ENCODE data around the gene SPTLC2.

Gene SPTLC2

GRCh38 chr14:77622366-77622961 is 6.0 kb upstream of the SPTLC2 start:
- no peak for DNase-seq

GRCh38 chr14:77620222-77620870 is 3.9 kb upstream of the SPTLC2 start:
- no peak for DNase-seq

- no peak for DNase-seq
Observed at GRCh38 chr14:77618381-77618970, 2.0 kb upstream of the SPTLC2 start.

- DNase-seq: no peak
Observed at GRCh38 chr14:77616133-77616453, 344 bp downstream of the SPTLC2 start.

- DNase-seq: no peak
Observed at GRCh38 chr14:77615361-77616132, 890 bp downstream of the SPTLC2 start.

- DNase-seq: no peak
Observed at GRCh38 chr14:77613201-77613600, 3.2 kb downstream of the SPTLC2 start.

- no peak for DNase-seq
Observed at GRCh38 chr14:77612011-77612620, 4.3 kb downstream of the SPTLC2 start.

GRCh38 chr14:77610553-77610952 is 5.9 kb downstream of the SPTLC2 start:
- DNase-seq: no peak

- DNase-seq: no peak
Observed at GRCh38 chr14:77609922-77610321, 6.5 kb downstream of the SPTLC2 start.

- DNase-seq: peak in 1 of 2 donors; percentile 13
Observed at GRCh38 chr14:77607741-77608302, 8.6 kb downstream of the SPTLC2 start.

- no peak for DNase-seq
Observed at GRCh38 chr14:77605392-77605972, 11.0 kb downstream of the SPTLC2 start.

GRCh38 chr14:77603654-77604255 is 12.7 kb downstream of the SPTLC2 start:
- DNase-seq: peak in 1 of 2 donors; percentile 32

- DNase-seq: no peak
Observed at GRCh38 chr14:77603031-77603430, 13.4 kb downstream of the SPTLC2 start.

- DNase-seq: no peak
Observed at GRCh38 chr14:77601846-77602619, 14.4 kb downstream of the SPTLC2 start.

GRCh38 chr14:77599889-77600288 is 16.5 kb downstream of the SPTLC2 start:
- DNase-seq: no peak

GRCh38 chr14:77598366-77599070 is 17.9 kb downstream of the SPTLC2 start:
- DNase-seq: peak; percentile 15 to 55

- peak in 1 of 2 donors; percentile 61 for DNase-seq
Observed at GRCh38 chr14:77593501-77593961, 22.9 kb downstream of the SPTLC2 start.

- DNase-seq: no peak
Observed at GRCh38 chr14:77590845-77591485, 25.5 kb downstream of the SPTLC2 start.

GRCh38 chr14:77589099-77589498 is 27.3 kb downstream of the SPTLC2 start:
- no peak for DNase-seq

Data from CD4-positive, alpha-beta T cell treated with Interleukin-4 for 1 hour (primary cell).